Measurements from ENCODE around the gene KCTD17. TPM values are rescaled to one million over a fixed set of nuclear protein-coding genes. Genes with fewer than 3 reads are reported as not detected.

KCTD17 gene
- total RNA-seq, 1 donor from 2014 or later = 46.9 TPM

DNA sequence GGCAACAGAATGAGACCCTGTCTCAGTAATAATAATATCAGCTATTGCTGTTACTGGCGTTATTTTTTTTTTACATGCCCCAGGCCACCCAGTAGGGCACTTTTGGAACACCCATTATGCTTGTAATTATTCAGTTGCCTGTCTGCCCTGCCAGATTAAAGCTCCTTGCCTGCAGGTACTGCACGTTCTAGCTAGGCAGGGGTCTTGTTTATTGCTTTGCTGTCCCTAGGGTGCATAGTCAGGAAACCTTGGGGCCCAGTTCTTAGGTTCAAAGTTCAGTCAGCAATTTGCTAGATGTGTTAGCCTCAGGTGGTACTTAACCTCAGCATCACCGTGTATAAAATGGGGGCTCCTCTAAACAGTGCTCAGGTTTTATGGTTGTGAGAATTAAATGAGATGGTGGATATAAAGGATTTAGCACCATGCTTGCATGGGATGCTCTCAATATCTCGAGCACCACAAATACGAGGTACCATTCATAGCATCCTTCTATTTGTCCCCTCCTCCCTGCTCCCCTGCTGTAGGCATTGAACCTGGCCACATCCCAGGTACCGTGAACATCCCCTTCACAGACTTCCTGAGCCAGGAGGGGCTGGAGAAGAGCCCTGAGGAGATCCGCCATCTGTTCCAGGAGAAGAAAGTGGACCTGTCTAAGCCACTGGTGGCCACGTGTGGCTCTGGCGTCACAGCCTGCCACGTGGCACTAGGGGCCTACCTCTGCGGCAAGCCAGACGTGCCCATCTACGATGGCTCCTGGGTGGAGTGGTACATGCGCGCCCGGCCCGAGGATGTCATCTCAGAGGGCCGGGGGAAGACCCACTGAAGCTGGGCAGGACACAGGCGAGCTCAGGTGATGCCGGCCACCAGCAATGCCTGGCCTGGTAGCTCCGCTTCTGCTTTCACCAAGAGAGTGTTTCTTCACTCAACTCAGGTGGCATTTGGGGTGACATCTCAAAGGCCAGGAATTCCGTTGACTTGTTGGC is 22.6 kb upstream of the KCTD17 start:
- TF ChIP-seq, protein P1, sequence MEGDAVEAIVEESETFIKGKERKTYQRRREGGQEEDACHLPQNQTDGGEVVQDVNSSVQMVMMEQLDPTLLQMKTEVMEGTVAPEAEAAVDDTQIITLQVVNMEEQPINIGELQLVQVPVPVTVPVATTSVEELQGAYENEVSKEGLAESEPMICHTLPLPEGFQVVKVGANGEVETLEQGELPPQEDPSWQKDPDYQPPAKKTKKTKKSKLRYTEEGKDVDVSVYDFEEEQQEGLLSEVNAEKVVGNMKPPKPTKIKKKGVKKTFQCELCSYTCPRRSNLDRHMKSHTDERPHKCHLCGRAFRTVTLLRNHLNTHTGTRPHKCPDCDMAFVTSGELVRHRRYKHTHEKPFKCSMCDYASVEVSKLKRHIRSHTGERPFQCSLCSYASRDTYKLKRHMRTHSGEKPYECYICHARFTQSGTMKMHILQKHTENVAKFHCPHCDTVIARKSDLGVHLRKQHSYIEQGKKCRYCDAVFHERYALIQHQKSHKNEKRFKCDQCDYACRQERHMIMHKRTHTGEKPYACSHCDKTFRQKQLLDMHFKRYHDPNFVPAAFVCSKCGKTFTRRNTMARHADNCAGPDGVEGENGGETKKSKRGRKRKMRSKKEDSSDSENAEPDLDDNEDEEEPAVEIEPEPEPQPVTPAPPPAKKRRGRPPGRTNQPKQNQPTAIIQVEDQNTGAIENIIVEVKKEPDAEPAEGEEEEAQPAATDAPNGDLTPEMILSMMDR (IDR thresholded peaks at IDR 0.05; ENCODE audit: unreplicated experiment) = no peak
- Mint-ChIP-seq H3K27ac (ENCODE audit: unreplicated experiment) (no peak overlapping the region), H3K27me3 (ENCODE audit: unreplicated experiment) (no peaks in the 10 kb centered on the region), H3K4me3 (ENCODE audit: unreplicated experiment) (no peak overlapping the region), H3K4me1 (ENCODE audit: unreplicated experiment) (no peaks in the 10 kb centered on the region), H3K36me3 (ENCODE audit: low read depth, unreplicated experiment) (peaks cover 10% of the 10 kb centered on the region), H3K9me3 (ENCODE audit: unreplicated experiment) (no peaks in the 10 kb centered on the region)
- no peak for DNase-seq (ENCODE audit: low spot score)

DNA sequence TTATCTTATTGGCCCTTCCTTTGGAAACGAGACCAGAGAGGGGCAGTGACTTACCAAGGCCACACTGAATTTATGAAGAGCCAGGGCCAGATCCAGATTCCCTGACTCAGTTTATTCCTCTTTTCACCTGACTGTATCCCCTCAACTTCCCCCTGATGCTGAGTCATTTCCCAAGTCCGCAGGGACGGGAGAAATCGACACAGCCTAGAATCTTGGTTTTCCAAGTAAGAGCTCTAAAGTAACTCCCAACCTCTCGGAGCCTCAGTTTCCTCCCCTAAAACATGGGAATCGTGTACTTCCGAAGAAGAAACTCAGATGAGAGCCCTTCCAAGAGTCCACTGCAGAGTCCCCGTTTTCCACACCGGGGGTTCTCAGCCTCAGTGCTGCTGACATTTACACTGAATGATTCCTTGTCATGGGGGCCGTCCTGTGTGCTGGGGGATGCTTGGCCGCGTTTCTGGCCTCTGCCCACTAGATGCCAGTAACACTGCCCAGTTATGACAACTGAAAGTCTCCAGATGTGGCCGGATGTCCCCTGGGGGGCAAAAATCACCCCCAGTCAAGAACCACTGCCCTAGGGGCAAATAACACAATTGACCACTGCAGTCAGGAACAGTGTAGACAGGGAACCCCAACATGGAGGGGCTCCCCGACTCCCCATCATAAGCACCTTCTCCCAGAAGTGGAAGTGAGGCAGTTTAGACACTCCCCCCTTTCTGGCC is 20.8 kb upstream of the KCTD17 start:
- TF ChIP-seq, protein P1 (IDR thresholded peaks at IDR 0.05; ENCODE audit: unreplicated experiment) = no peak
- DNase-seq (ENCODE audit: low spot score) = no peak
- Mint-ChIP-seq H3K27ac (ENCODE audit: unreplicated experiment) (no peak overlapping the region), H3K9me3 (ENCODE audit: unreplicated experiment) (no peaks in the 10 kb centered on the region), H3K4me1 (ENCODE audit: unreplicated experiment) (no peaks in the 10 kb centered on the region), H3K4me3 (ENCODE audit: unreplicated experiment) (no peak overlapping the region), H3K27me3 (ENCODE audit: unreplicated experiment) (no peaks in the 10 kb centered on the region), H3K36me3 (ENCODE audit: low read depth, unreplicated experiment) (peaks cover 3% of the 10 kb centered on the region)

DNA sequence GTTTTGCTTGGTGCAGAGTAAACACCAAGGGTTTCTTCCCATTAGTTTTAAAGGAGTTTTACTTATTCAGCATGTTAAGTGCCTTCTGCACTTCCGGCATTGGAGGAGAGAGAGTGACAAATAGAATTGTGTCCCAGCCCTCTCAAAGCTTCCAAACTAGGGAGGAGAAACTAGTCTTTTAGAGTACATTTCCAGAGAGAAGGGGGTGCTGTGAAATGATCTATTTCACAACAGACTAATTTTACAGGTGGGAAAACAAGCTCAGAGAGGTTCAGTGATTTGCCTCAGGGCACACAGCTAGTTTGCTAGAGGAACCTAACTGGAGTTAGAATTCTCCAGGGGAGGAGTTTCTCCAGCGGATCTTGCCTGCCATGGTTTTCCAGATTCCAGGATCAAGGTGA is 19.4 kb upstream of the KCTD17 start:
- Mint-ChIP-seq H3K27me3 (ENCODE audit: unreplicated experiment) (no peaks in the 10 kb centered on the region), H3K4me1 (ENCODE audit: unreplicated experiment) (no peaks in the 10 kb centered on the region), H3K9me3 (ENCODE audit: unreplicated experiment) (no peaks in the 10 kb centered on the region), H3K27ac (ENCODE audit: unreplicated experiment) (no peak overlapping the region), H3K4me3 (ENCODE audit: unreplicated experiment) (no peak overlapping the region), H3K36me3 (ENCODE audit: low read depth, unreplicated experiment) (peaks cover 3% of the 10 kb centered on the region)
- TF ChIP-seq, protein P1 (IDR thresholded peaks at IDR 0.05; ENCODE audit: unreplicated experiment) = no peak
- DNase-seq (ENCODE audit: low spot score) = no peak

DNA sequence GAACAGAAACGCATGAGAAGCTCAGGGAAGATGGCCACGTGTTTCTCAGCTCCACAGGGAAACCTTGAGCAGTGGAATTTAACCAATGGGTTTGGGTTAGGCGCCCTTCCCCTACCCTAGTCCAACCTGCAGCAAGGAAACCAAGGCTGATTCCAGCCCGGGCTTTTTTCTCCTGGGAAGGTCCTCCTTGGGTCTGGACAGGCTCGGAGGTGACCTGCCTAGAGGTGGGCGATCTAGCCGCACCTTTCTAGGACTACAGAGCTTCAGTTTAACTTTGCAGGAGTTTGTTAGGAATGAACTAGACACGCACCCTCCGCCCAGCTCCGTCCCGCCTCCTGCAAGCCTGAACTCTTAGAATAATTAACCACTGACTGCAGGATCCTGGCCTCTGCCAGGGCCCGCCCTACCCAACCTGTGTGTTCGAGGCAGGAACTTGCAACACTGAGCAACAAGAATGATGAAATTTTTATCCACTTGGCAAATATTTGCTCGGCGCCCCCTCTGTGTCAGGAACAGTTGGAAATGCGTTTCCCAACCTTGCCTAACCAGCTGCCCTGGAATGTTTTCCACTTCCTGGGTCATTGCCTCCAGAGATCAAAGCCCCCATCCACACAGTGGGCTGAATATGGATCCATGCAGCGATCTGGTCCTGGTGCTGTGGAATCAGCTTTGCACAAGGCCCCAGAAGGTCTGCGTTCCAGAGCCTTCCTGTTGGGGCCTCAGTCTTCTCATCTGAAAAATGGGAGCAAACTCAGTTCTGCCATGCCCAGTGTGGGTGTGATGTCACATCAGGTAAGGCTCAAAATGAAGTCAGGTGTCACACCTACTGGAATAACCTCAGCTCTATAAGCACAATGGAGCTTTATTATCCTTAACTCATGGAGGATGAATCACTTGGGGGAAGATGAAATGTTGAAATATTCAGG is 18.7 kb upstream of the KCTD17 start:
- DNase-seq (ENCODE audit: low spot score) = no peak
- Mint-ChIP-seq H3K36me3 (ENCODE audit: low read depth, unreplicated experiment) (no peaks in the 10 kb centered on the region), H3K27me3 (ENCODE audit: unreplicated experiment) (no peaks in the 10 kb centered on the region), H3K27ac (ENCODE audit: unreplicated experiment) (no peak overlapping the region), H3K4me1 (ENCODE audit: unreplicated experiment) (peaks cover 5% of the 10 kb centered on the region), H3K9me3 (ENCODE audit: unreplicated experiment) (no peaks in the 10 kb centered on the region), H3K4me3 (ENCODE audit: unreplicated experiment) (no peak overlapping the region)
- TF ChIP-seq, protein P1 (IDR thresholded peaks at IDR 0.05; ENCODE audit: unreplicated experiment) = no peak

Measured in endothelial cell (in vitro differentiated cells).